ENCODE results near the gene ZNF668.

The ZNF668 gene

GRCh38 chr16:31064882-31065461 is 9.1 kb downstream of the ZNF668 start:
- TF ChIP-seq, protein P1, sequence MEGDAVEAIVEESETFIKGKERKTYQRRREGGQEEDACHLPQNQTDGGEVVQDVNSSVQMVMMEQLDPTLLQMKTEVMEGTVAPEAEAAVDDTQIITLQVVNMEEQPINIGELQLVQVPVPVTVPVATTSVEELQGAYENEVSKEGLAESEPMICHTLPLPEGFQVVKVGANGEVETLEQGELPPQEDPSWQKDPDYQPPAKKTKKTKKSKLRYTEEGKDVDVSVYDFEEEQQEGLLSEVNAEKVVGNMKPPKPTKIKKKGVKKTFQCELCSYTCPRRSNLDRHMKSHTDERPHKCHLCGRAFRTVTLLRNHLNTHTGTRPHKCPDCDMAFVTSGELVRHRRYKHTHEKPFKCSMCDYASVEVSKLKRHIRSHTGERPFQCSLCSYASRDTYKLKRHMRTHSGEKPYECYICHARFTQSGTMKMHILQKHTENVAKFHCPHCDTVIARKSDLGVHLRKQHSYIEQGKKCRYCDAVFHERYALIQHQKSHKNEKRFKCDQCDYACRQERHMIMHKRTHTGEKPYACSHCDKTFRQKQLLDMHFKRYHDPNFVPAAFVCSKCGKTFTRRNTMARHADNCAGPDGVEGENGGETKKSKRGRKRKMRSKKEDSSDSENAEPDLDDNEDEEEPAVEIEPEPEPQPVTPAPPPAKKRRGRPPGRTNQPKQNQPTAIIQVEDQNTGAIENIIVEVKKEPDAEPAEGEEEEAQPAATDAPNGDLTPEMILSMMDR (IDR thresholded peaks at IDR 0.05; ENCODE audit: low read depth, low read length, missing control alignments), result no peak
- no peak overlapping the region for H3K4me3 ChIP-seq (ENCODE audit: low read depth, low read length)
- no peak for DNase-seq (ENCODE audit: low read depth)

DNA sequence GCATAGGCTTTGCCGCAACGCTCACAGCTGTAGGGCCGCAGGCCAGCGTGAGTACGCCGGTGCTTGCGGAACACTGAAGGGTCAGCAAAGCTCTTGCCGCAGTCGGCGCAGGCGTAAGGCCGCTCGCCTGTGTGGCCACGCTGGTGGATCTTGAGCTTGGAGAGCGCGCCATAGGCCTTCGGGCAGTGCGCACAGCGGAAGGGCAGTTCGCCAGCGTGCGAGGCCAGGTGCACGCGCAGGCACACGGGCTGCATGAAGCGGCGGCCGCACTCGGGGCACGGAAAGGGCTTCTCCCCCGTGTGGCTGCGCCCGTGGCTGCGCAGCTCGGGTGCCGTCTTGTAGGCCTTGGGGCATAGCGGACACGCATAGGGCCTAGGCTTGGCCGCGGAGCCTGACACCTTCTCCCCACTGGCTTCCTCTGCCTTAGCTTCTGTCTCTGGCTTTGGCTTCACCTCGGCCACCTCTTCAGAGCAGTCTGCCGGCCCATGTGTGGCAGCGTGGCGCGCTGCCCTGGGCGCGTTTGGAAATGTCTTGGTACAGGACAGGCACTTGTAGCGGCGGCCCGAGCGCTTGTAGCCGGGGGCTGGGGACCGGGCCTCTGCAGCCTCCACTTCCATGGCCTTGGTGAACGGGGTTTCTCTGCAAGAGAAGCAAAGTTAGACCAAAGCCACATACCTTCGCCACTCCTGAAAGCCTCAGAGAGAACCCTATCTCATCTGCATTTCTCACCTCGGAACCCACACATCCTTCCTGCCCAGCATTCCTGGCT is 10.0 kb downstream of the ZNF668 start:
- no peak for DNase-seq (ENCODE audit: low read depth)
- H3K4me3 ChIP-seq (ENCODE audit: low read depth, low read length), result no peak overlapping the region
- TF ChIP-seq, protein P1 (IDR thresholded peaks at IDR 0.05; ENCODE audit: low read depth, low read length, missing control alignments), result no peak

GRCh38 chr16:31063495-31063842 is 10.6 kb downstream of the ZNF668 start:
- TF ChIP-seq, protein P1 (IDR thresholded peaks at IDR 0.05; ENCODE audit: low read depth, low read length, missing control alignments), result no peak
- no peak for DNase-seq (ENCODE audit: low read depth)
- H3K4me3 ChIP-seq (ENCODE audit: low read depth, low read length), result no peak overlapping the region

GRCh38 chr16:31061813-31062440 is 12.1 kb downstream of the ZNF668 start:
- H3K4me3 ChIP-seq (ENCODE audit: low read depth, low read length), result no peak overlapping the region
- TF ChIP-seq, protein P1 (IDR thresholded peaks at IDR 0.05; ENCODE audit: low read depth, low read length, missing control alignments), result no peak
- DNase-seq (ENCODE audit: low read depth), result no peak

DNA sequence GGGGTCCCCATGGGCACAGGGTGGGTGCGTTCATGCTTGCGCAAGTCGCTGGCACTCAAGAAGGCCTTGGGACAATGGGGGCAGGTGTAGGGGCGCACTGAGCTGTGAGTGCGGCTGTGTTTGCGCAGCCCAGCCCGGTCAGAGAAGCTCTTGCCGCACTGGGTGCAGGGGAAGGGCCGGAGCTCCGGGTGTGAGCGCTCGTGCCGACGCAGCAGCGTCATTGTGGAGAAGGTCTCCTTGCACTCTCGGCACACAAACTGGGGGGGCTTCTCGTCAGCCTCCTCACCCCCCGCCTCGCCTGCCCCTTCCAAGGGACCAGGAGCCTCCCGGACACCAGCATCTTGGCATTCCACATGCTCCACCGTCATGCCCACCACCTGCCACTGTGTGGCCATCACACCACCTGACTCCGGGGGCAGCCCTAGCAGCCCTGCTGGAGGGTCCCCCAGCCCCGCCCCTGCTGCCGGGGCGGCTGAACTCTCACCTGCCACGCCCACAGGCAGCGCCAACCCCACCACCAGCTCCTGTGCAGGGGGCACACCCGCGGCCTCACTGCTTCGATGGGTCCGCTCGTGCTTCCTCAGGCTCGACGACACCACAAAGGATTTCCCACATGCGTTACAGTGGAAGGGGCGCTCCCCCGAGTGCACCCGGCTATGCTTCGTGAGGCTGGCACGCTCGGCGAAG is 12.8 kb downstream of the ZNF668 start:
- TF ChIP-seq, protein P1 (IDR thresholded peaks at IDR 0.05; ENCODE audit: low read depth, low read length, missing control alignments), result no peak
- no peak for DNase-seq (ENCODE audit: low read depth)
- H3K4me3 ChIP-seq (ENCODE audit: low read depth, low read length), result no peak overlapping the region

DNA sequence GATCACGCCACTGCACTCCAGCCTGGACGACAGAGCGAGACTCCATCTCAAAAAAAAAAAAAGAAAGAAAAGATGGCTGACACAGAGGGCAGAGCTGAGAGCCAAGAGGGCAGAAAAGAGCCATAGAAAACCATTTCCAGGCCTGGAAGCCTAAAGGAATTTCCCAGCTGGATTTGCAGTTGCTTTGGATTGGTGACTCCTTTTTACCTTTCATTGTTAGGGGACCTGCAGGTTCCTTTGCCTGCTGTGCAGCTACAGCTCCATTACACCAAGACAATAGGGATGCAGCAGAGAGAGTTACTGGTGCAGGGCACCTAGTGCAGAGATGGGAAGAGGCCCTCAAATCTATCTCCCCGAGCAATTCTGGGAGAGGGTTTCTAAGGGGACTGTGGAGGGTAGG is 18.4 kb downstream of the ZNF668 start:
- TF ChIP-seq, protein P1 (IDR thresholded peaks at IDR 0.05; ENCODE audit: low read depth, low read length, missing control alignments), result no peak
- H3K4me3 ChIP-seq (ENCODE audit: low read depth, low read length), result no peak overlapping the region
- DNase-seq (ENCODE audit: low read depth), result no peak
